GM21390 (cell line): ENCODE measurements around the gene CDH22.

Experiments
- ATAC-seq: cut with Tn5 transposase; IDR thresholded peaks from one replicate; pipeline ENCODE4 v1.9.1; 2021; ENCODE audit not compliant: unreplicated experiment

The CDH22 gene

DNA sequence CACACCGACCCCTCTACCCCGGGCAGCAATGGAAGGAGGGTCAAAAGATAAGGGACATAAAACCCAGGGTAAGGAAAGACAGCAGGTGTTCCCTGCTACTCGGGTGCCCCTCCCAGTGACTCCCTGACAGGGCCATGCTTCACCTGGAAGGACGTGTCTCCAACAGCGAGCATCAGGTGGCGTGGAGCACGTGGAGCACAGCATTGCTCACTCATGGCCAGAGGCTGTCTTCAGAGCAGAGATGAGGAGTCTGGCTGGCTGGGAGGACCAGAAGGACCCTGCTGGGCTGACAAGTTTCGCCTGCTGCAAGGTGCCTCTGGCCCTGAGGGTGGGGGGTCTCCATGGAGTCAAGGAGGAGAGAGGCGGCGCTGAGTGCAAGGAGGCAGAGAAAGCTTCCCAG is 15.3 kb upstream of the CDH22 start:
- ATAC-seq, result no peak

DNA sequence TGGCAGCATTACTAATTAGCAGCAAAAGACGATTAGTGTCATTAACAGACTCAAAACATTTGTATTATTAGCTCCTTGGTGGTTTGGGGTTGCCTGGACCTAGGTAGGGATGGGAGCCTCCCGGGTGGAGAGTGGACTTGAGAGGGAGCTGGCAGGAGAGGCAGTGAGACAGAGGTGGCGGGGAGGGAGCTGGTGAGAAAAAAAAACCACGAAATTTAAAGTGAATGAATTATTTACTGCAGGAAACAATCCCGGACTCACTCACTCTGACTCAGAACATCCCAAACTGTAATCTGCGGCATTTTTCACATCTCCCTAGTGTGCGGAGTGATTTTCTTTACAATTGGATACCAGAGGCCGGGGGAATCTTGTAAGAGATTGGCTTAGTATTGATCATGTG is 14.3 kb upstream of the CDH22 start:
- no peak for ATAC-seq

GRCh38 chr20:46317685-46318177 is 9.4 kb upstream of the CDH22 start:
- no peak for ATAC-seq

DNA sequence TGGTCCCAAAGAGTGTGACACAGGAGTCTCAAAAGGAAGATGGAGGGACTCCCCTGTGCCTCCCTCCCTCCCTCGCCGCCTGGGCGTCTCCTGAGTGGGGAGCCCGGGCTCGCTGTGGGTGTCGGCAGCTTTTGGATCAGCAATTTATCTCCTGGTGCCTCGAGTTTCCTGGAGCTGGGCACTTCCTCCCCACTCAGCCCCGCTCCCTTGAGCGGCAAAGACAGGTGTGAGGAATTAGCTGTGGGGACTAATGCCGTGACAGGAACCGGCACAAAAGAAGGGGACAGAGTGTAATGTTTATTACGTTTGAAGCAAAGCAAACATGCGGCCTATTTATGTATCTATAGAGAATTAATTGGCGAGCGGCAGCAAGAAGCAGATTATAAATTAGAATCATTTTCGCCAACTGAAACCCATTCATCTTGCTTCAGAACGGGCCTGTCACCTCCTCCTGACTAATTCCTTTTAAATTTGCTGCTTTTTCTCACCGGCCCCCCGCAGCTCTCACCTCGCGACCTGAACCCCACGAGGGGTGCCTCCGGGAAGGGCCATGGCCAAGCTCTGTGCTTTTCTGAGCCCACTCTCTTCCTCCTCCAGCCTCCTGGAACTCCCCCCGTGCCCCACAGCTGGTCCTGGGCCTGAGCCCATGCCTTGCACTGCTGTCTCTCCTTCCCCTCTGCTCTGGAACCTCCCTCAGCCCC is 8.8 kb upstream of the CDH22 start:
- ATAC-seq, result no peak

- no peak for ATAC-seq
Measured at GRCh38 chr20:46315311-46315710, 7.0 kb upstream of the CDH22 start.

- ATAC-seq, result no peak
Measured at GRCh38 chr20:46312945-46313861, 4.9 kb upstream of the CDH22 start.

DNA sequence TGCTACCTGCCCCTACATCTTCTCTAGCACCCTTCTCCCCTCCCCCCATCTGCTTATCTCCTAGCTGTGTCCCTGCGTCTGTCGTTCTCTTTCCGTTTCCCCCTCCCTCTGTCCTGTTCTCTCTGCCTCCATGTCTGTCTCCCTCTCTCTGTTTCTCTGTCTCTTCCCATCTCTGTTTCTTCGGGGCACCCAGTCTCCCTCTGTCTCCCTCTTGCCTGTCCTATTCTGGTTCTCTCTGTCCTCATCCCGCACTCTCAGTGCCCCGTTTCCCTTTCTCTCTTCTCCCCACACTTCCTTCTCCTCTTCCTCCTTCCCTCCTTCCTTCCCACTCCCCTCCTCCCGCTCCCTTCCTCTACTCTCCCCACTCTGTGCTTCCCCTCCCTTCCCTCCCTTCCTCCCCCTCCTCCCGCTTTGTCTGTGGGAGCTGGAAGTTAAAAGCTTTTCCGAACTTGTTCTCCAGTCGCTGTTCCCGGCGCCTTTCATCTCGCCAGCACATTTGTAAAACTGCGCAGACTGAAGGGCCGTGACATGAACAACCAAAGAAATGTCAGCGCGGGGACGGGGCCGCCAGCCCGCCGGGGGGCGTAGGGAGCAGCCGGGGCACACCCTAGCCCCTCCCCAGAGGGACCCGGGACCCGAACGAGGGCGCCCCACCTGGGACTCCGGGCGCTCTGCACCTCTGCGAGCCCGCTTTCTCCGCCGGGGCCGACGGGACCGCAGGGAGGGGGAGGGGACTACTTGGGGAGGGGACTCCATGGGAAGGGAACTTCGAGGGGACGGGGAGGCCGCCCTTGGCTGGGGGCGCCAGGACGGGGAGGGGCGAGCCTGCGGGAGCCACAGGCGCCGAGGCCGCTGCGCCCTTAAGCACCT is 4.0 kb upstream of the CDH22 start:
- no peak for ATAC-seq

DNA sequence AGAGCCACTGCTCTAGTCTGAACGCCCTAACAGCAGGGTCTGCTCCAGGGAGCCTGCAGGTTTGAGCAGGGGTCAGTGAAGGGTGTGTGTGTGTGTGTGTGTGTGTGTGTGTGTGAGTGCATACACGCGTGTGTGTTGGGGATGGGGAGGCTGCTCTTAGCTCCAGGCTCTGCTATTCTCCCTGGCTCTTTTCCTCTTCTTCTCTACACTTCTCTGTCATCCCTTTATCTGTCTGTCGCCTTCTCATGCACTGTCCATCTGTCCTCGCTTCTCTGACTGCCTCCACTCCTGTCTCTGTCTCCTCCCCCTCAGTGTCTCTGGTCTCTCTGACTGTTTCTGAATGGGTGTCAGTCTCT is 3.4 kb upstream of the CDH22 start:
- no peak for ATAC-seq

- no peak for ATAC-seq
Measured at GRCh38 chr20:46311039-46311650, 2.8 kb upstream of the CDH22 start.

- ATAC-seq, result no peak
Measured at GRCh38 chr20:46309945-46310344, 1.6 kb upstream of the CDH22 start.

DNA sequence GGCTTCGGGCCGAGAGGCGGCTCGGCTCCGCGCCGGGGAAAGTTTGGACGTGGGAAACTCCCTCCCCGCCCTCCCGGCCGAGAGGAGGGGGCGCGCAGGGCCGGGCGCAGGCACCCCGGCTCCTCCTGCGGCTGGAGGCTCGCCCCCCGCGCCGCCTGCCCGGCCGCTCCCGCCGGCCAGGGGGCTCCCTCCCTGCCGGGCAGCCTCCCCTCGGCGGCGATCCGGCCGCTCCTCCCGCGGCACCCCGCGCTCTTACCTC is 370 bp downstream of the CDH22 start:
- ATAC-seq, result no peak

DNA sequence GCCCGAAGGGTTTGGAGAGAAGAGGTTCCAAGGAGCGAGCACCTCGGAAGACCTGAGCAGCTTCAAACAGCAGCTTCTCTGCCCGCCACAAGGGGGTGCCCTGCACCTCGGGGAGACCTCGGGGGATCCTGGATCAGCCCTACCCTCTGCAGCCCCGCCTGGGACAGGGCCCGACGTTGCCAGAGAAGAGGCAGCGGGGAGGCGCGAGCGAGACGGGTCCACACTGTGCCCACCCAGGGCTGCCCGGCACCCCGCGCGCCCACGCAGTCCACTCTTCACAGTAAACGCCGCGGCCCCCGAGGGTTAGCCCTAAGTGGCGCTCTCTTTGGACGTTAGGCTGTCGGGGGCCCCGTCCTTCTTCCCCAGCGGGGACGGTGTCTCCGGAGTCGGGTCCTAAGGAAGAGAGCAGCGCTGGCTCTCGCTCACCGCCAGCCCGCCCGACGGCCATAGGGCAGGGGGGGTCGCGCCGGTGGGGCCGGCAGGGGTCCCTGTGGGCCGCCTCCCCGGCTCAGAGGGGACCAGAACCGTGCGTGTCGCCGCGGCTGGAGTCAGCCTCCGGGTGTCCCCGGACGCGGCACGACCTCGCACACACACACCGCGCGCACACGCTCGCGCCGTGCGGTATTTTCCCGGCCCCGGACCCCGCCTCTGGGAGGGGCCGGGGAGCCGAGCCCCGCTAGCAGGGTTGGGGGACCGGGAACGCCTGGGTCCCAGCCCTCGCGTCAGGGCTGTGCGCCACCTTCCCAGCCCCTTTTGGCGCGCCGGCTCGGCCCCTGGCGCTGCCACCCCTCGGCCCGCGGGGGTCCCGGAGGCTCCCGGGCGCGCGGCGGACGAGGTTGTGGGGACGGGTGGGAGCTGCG is 929 bp downstream of the CDH22 start:
- peak; percentile 71 for ATAC-seq

DNA sequence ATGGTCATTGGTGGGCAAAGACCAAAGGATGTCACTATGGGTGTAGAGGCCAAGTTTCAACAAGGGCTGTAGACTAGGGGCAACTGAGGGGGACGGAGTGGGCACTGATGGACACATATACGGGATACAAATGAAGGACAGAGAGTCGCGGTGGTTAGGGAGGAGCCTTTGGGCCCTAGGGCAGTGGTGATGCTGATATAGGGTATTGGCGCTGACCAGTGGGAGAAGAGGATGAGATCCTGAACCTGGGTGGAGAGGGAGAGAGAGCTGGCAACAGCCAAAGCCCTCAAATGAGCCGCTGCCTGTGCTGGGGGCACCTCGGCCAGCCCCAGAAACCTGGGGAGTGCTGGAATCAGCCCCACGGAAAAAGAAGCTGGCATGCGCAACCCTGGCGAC is 1.6 kb downstream of the CDH22 start:
- ATAC-seq, result no peak

DNA sequence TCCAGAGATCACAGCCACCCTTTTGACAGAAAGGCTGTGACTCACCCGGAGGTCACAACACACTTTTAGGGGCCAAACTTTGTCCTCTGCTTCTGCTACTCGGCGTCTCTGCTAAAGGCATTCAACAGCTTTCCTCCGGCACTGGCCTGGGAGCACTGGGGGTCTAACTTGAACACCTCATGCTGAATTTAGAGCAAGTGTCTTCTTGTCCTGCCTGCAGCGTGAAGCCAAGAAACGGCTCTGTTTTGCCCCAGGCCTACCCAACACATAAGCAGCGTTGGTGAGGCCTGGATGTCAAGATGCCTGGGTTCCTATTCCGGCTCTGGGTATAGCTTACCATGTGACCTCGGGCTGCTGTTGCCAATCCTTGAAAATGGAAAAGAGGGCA is 2.3 kb downstream of the CDH22 start:
- no peak for ATAC-seq

- ATAC-seq, result no peak
Measured at GRCh38 chr20:46305331-46305972, 2.8 kb downstream of the CDH22 start.

DNA sequence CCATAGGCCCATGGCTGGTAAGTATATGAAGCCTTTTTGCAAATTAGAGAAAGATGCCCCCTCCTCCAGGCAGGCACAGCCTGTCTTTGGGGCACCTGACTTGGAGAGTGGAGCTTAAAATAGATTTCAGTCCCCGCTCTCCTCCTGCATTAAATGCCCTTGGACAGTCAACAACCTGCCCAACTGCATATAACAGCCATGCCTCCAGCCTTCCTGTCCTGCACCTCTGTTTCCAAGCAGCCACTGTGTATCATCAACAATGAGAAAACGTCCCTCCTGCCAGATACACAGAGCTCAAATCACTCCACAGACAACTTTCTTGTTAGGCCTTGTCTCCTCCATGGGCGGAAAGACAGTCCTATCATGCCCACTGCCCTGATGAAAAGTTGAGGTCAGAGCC is 3.4 kb downstream of the CDH22 start:
- ATAC-seq, result no peak

DNA sequence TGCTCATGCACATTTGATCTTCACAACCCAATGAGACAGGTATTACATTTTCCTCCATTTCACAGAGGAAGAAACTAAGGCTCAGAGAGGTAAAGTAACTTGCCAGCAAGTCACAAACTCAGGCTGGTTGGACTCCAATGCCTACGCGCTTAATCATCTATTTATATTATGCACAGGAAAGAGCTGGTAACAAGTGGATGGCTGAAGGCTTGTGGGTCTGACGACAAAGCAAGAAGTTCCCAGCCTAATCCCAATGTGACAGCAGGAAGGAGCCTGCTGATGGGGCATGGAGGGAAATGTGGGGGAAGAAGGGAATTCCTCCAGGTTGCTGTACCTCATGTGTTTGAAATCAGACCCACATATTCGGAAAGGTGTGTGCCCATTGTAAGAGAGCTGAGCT is 3.9 kb downstream of the CDH22 start:
- ATAC-seq, result no peak

DNA sequence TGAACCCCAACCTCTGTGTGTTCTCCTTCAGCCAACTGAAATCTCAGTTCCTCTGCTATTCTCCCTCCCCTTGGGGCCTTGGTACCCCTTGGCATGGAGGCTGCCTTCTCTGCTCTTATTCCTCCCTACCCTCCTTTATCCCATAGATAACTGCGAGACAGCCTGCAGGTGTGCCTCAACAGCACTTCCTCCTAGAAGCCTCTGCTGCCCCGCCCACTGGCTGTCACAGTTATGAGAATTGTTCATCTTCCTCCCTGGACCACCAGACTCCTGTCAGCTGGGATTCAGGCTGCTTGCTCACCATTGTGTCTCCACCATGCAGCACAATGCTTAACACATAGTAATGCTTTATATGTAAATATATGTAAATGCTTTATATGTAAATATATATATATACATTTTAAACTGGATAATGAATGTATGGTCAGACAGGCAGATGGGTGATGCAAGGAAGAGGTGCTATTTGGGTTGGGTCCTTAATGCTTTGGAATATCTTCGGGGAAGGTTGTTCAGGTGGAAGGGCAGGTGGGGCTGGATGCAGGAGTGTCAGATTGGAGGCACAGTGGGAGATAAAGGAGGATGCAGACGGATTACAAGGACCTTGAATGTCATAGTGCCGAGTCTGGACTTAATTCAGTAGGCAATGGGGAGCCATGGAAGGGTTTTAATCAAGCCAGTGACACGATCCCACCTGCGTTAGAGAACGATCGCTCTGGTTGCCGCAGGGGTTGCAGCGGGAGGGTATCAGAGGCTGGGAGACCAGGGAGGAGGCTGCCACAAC is 4.9 kb downstream of the CDH22 start:
- ATAC-seq, result no peak

DNA sequence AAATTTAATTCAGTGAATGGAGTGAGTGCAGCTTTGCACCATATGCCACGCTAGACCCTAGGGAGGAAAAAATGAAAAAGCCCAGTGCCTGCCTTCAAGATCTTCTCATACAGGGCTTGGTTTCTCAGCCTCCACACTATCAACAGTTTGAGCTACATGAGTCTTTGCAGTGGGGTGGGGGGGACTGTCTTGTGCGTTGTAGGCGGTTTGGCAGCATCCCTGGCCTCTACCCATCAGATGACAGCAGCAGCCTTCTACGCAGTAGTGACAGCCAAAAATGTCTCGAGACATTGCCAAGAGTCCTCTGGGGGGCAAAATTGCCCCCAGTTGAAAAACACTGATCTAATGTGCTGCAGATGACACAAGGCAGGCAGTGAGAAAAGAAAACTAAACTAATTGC is 6.2 kb downstream of the CDH22 start:
- ATAC-seq, result no peak
